Hepatocyte (in vitro differentiated cells): Measurements from ENCODE around the gene FBF1. TPM values are rescaled to one million over a fixed set of nuclear protein-coding genes. Genes with fewer than 3 reads are reported as not detected.
A peak's percentile ranks its signal among the peaks of the same experiment; 100 is the strongest.

Experiments
- DNase-seq: peaks from one replicate; pipeline ENCODE4 v3.0.0-alpha.2; 2016; ENCODE audit warnings: low spot score
- H2AFZ ChIP-seq: fragments of 200-600 bp; sonication (generic); 2 replicates; pipeline ENCODE4 v1.6.0; 2016; ENCODE audit warnings: antibody characterized with exemption, mild to moderate bottlenecking
- H3K27ac ChIP-seq: fragments of 200-600 bp; sonication (generic); 2 replicates; pipeline ENCODE4 v1.5.1; 2016; ENCODE audit warnings: mild to moderate bottlenecking
- H3K27me3 ChIP-seq: fragments of 200-600 bp; sonication (generic); 2 replicates; pipeline ENCODE4 v1.6.1; 2016
- H3K36me3 ChIP-seq: fragments of 200-600 bp; sonication (generic); replicated peaks from 2 replicates; pipeline ENCODE4 v1.5.1; 2016; ENCODE audit warnings: low read depth; ENCODE audit not compliant: insufficient read depth
- H3K4me1 ChIP-seq: fragments of 200-600 bp; sonication (generic); 2 replicates; pipeline ENCODE4 v1.5.1; 2016; ENCODE audit warnings: mild to moderate bottlenecking, moderate library complexity; ENCODE audit not compliant: insufficient read depth
- H3K4me2 ChIP-seq: fragments of 200-600 bp; sonication (generic); 2 replicates; pipeline ENCODE4 v1.6.0; 2016
- H3K4me3 ChIP-seq: fragments of 200-600 bp; sonication (generic); 2 replicates; pipeline ENCODE4 v1.5.1; 2016; ENCODE audit warnings: mild to moderate bottlenecking
- H3K79me2 ChIP-seq: fragments of 200-600 bp; sonication (generic); 2 replicates; pipeline ENCODE4 v1.6.0; 2017; ENCODE audit warnings: mild to moderate bottlenecking
- H3K9me2 ChIP-seq: fragments of 200-600 bp; sonication (generic); replicated peaks from 2 replicates; pipeline ENCODE4 v1.6.0; 2017; ENCODE audit warnings: mild to moderate bottlenecking; ENCODE audit not compliant: insufficient read depth
- H3K9me3 ChIP-seq: fragments of 200-600 bp; sonication (generic); 2 replicates; pipeline ENCODE4 v1.5.1; 2016; ENCODE audit warnings: low read depth, mild to moderate bottlenecking
- H4K20me1 ChIP-seq: fragments of 200-600 bp; sonication (generic); 2 replicates; pipeline ENCODE4 v1.6.0; 2016; ENCODE audit warnings: mild to moderate bottlenecking; ENCODE audit not compliant: insufficient read depth, poor library complexity, severe bottlenecking
- CTCF ChIP-seq: fragments of 200-600 bp; sonication (generic); IDR thresholded peaks from 2 replicates; pipeline ENCODE4 v1.5.1; 2016; ENCODE audit warnings: antibody characterized with exemption, mild to moderate bottlenecking; ENCODE audit not compliant: poor library complexity
- EZH2 ChIP-seq: fragments of 200-600 bp; sonication (generic); IDR thresholded peaks from 2 replicates; pipeline ENCODE4 v1.6.1; 2016; ENCODE audit warnings: antibody characterized with exemption, mild to moderate bottlenecking, borderline replicate concordance
- EZH2phosphoT487 ChIP-seq: fragments of 200-600 bp; sonication (generic); IDR thresholded peaks from one replicate; pipeline ENCODE4 v1.6.1; 2018; ENCODE audit warnings: antibody characterized with exemption, mild to moderate bottlenecking, low read depth, moderate library complexity; ENCODE audit not compliant: unreplicated experiment, severe bottlenecking
- WGBS: methylation state at CpG from one replicate; pipeline ENCODE4 v1.1.6; 2016; ENCODE audit warnings: low lambda C conversion rate; ENCODE audit errors: missing lambda C conversion rate; 5-methylcytosine and 5-hydroxymethylcytosine counted together
- polyA plus RNA-seq: library from polyadenylated mRNA; unstranded; fragments of >200 nt; fragmentation: Nextera tagmentation; extraction: Ambion mirVana; gene quantifications from 2 replicates; pipeline ENCODE4 v1.2.1, GENCODE V29; 2016
- total RNA-seq: library from RNA; depleted of rRNA; stranded (reverse); fragments of >200 nt; gene quantifications from 2 replicates; pipeline ENCODE4 v1.2.3, GENCODE V29; 2014

Gene FBF1
- total and polyA plus RNA-seq, 2 experiments from 2014 or later = 6.1 to 9.7 TPM

DNA sequence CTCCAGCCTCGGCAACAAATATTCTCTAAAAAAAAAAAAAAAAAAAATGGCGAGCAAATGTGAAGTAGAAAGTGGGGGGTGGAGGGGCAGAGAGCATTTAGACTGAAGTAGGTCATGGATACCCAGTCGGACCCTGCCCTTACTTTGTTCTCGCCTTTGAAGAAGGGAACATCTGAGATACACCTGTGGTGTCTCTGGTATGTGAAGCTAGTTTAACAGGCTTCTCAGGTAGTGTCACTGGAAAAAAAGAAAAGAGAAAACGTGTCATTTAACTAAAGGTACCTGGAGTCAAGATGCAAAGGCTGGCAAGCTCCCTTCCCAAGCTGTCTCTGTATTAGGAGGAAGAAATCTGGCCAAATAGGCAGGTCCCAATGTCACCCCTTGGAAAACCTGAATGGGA lies 8.0 kb downstream of the FBF1 start:
- TF ChIP-seq CTCF = no peak
- TF ChIP-seq EZH2phosphoT487 = no peak
- no peak for TF ChIP-seq EZH2
- 86% methylated on average over 5 of the region's 5 CpGs for WGBS

DNA sequence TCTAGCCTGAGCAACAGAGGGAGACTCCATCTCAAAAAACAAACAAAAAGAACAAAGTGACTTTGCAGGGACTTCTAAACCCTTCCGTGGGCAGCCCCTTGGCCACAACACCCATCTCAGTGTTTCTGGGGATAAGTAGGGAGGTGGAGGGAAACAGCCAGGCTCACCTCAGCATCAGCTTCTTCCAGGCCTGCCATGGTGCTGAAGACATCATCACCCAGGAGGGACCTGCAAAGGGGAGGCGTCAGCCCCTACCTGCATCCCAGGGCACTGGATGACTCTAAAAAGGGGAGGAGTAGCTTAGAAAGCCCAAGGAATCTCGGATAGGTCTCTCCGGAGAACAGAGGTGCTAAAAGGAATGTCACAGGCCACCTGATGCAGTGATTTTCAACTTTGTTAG lies 9.8 kb downstream of the FBF1 start:
- TF ChIP-seq CTCF (no peak), EZH2phosphoT487 (no peak), EZH2 (no peak)
- no peaks in the 10 kb centered on the region for H3K9me2 ChIP-seq
- no peaks in the 10 kb centered on the region for H3K36me3 ChIP-seq
- no peak overlapping the region for H2AFZ ChIP-seq
- no peaks in the 10 kb centered on the region for H4K20me1 ChIP-seq
- H3K4me2 ChIP-seq = no peak overlapping the region
- DNase-seq = no peak
- no peak overlapping the region for H3K4me3 ChIP-seq
- H3K79me2 ChIP-seq = no peaks in the 10 kb centered on the region
- no peak overlapping the region for H3K27ac ChIP-seq
- H3K27me3 ChIP-seq = no peaks in the 10 kb centered on the region
- WGBS = 77% methylated on average over 4 of the region's 4 CpGs
- H3K9me3 ChIP-seq = no peaks in the 10 kb centered on the region
- H3K4me1 ChIP-seq = no peaks in the 10 kb centered on the region

More for the DNA sequence above, 8.0 kb downstream of the FBF1 start:
- Histone ChIP-seq H3K27me3 (no peaks in the 10 kb centered on the region), H3K27ac (no peak overlapping the region), H3K4me3 (no peak overlapping the region), H3K9me3 (no peaks in the 10 kb centered on the region), H3K36me3 (no peaks in the 10 kb centered on the region), H3K4me1 (no peaks in the 10 kb centered on the region), H3K9me2 (no peaks in the 10 kb centered on the region), H3K79me2 (no peaks in the 10 kb centered on the region), H3K4me2 (no peak overlapping the region), H2AFZ (no peak overlapping the region), H4K20me1 (no peaks in the 10 kb centered on the region)
- DNase-seq = no peak

- 90% methylated on average over 6 of the region's 6 CpGs for WGBS
- Histone ChIP-seq H2AFZ (no peak overlapping the region), H3K4me3 (no peak overlapping the region), H3K27me3 (no peaks in the 10 kb centered on the region), H3K27ac (no peak overlapping the region), H3K79me2 (no peaks in the 10 kb centered on the region), H3K36me3 (no peaks in the 10 kb centered on the region), H4K20me1 (no peaks in the 10 kb centered on the region), H3K4me1 (no peaks in the 10 kb centered on the region), H3K9me2 (no peaks in the 10 kb centered on the region), H3K9me3 (no peaks in the 10 kb centered on the region), H3K4me2 (no peak overlapping the region)
- DNase-seq = no peak
- TF ChIP-seq EZH2 (no peak), EZH2phosphoT487 (no peak), CTCF (peak; percentile 19)
These were observed 13.4 kb downstream of the FBF1 start for GRCh38 chr17:75927286-75927922.
